ENCODE data around the gene FNDC3B. TPM values are rescaled to one million over a fixed set of nuclear protein-coding genes. Genes with fewer than 3 reads are reported as not detected.

Gene FNDC3B
- total and polyA plus RNA-seq, 2 of the 8 experiments (the other 6 are each of a cell fraction or from before 2014, with no cell fraction given), result 14.1 to 44.4 TPM

- POLR2A ChIA-PET (ENCODE audit: partially characterized antibody), result interaction anchor here (1.3 to 1.6 kb wide), 2 partner anchors 9 to 46 kb away, joined by 3 read pairs; no protein-coding TSS in a partner anchor
- no peak for FAIRE-seq
- H3K4me2 ChIP-seq (ENCODE audit: insufficient read depth in 1 of 2, low read depth in 2 of 2, low read length in 2 of 2), result no peak overlapping the region
These were observed 3.9 kb downstream of the FNDC3B start for GRCh38 chr3:172043233-172043632.

More at GRCh38 chr3:172043233-172043632, 3.9 kb downstream of the FNDC3B start:
- no peaks in the 10 kb centered on the region for H3K9me3 ChIP-seq (ENCODE audit: insufficient read depth in 2 of 2, low read depth in 1 of 2, low read length in 1 of 2)
- H2AK5ac ChIP-seq (ENCODE audit: low read depth, low read length), result no peak overlapping the region
- H4K5ac ChIP-seq (ENCODE audit: insufficient read length, low read depth, low read length), result no peak overlapping the region
- no peak overlapping the region for H3K4ac ChIP-seq (replicated peaks; ENCODE audit: insufficient read length, low read depth, low read length)
- 96% methylated on average over 5 of the region's 5 CpGs; no CpG with 5 or more reads in 1 of the 2 experiments for WGBS, 2 experiments (ENCODE audit: extremely low coverage in 1 of 2, insufficient coverage in 1 of 2, insufficient read length in 1 of 2, insufficient replicate concordance in 2 of 2, low coverage in 1 of 2, low lambda C conversion rate in 2 of 2, missing lambda C conversion rate in 1 of 2)
- 0 out of 2 replicates have a peak, but pooled peaks cover 2% of the 10 kb centered on the region for H3K23me2 ChIP-seq (ENCODE audit: low read depth, low read length)
- no peak overlapping the region for H2AFZ ChIP-seq (ENCODE audit: low read length)
- H3K18ac ChIP-seq (ENCODE audit: extremely low read depth, low read length), result no peak overlapping the region
- no peak overlapping the region for H3K56ac ChIP-seq (replicated peaks; ENCODE audit: insufficient read length, low read depth, low read length)
- H3K27ac ChIP-seq (ENCODE audit: low read depth, low read length), result no peak overlapping the region
- H2BK120ac ChIP-seq (replicated peaks; ENCODE audit: low read depth, low read length), result no peak overlapping the region
- no peak overlapping the region for H3K4me3 ChIP-seq (ENCODE audit: extremely low read depth in 1 of 4, insufficient read depth in 2 of 4, low read depth in 3 of 4, low read length in 4 of 4)
- H2BK20ac ChIP-seq (ENCODE audit: low read length), result no peak overlapping the region
- H3K79me2 ChIP-seq (ENCODE audit: control insufficient read depth in 1 of 2, insufficient read depth in 2 of 2, low read length in 2 of 2), result peaks cover 13 to 77% of the 10 kb centered on the region in 2 experiments
- H3K79me1 ChIP-seq (ENCODE audit: low read depth, low read length), result no peaks in the 10 kb centered on the region; the same call in 1 of the 2 replicates
- H4K91ac ChIP-seq (replicated peaks; ENCODE audit: insufficient read length, low read length), result no peak overlapping the region
- no peaks in the 10 kb centered on the region for H3K27me3 ChIP-seq (replicated peaks in 1 of 4; ENCODE audit: control insufficient read depth in 3 of 4, extremely low read depth in 1 of 4, insufficient read depth in 3 of 4, low read length in 3 of 4)
- no peak overlapping the region for H3K23ac ChIP-seq (ENCODE audit: insufficient read length)
- TF ChIP-seq TAF1 (IDR thresholded peaks at IDR 0.05; ENCODE audit: low read depth, low read length) (no peak), POU5F1 (IDR thresholded peaks at IDR 0.05; ENCODE audit: low read depth, low read length) (no peak), CTBP2 (IDR thresholded peaks at IDR 0.05; ENCODE audit: borderline replicate concordance, insufficient read depth, insufficient read length, low read length) (no peak), TCF12 (IDR thresholded peaks at IDR 0.05; ENCODE audit: low read depth, low read length) (no peak), SP1 (IDR thresholded peaks at IDR 0.05; ENCODE audit: low read depth, low read length) (no peak), CEBPB (IDR thresholded peaks at IDR 0.05; ENCODE audit: low read depth, low read length) (no peak), CBX8 (IDR thresholded peaks at IDR 0.05; ENCODE audit: borderline replicate concordance, low read depth, low read length) (no peak), SAP30 (IDR thresholded peaks at IDR 0.05; ENCODE audit: insufficient read depth, insufficient replicate concordance, low read length) (no peak), POLR2AphosphoS5 (IDR thresholded peaks at IDR 0.05; ENCODE audit: low read depth, low read length) (no peak), HDAC6 (IDR thresholded peaks at IDR 0.05; ENCODE audit: low read depth, low read length) (no peak)
- DNase-seq (ENCODE audit: low read depth in 1 of 2, low spot score in 2 of 2), result no peak
- no peak overlapping the region for H2BK15ac ChIP-seq (ENCODE audit: low read length)
- no peak overlapping the region; the same call in 1 of the 2 replicates for H2BK5ac ChIP-seq (ENCODE audit: low read depth, low read length)
- H3K4me1 ChIP-seq (replicated peaks in 1 of 4; ENCODE audit: control insufficient read depth in 3 of 4, insufficient read depth in 4 of 4, low read length in 3 of 4), result peaks cover 0 to 10% (median 3%) of the 10 kb centered on the region in 4 experiments; a peak in 3 of 7 replicates
- no peak overlapping the region for H2BK12ac ChIP-seq (ENCODE audit: low read depth, low read length)
- H3K36me3 ChIP-seq (ENCODE audit: control insufficient read depth in 2 of 4, insufficient read depth in 4 of 4, low read length in 3 of 4), result 0 out of 8 replicates have a peak, but pooled peaks cover 0 to 3% (median 0%) of the 10 kb centered on the region in 4 experiments
- H3K14ac ChIP-seq (ENCODE audit: insufficient read length), result no peak overlapping the region
- H3K9ac ChIP-seq (replicated peaks in 1 of 4; ENCODE audit: extremely low read depth in 1 of 4, low read depth in 3 of 4, low read length in 3 of 4), result no peak overlapping the region
- CTCF ChIA-PET (ENCODE audit: partially characterized antibody), result interaction anchor here (0.6 to 2.1 kb wide), 3 partner anchors 9 to 96 kb away, joined by 3 to 5 read pairs (median 3); no protein-coding TSS in a partner anchor
- H4K8ac ChIP-seq (ENCODE audit: extremely low read depth, insufficient read depth, low read length), result no peak overlapping the region
- H4K20me1 ChIP-seq (replicated peaks in 1 of 2; ENCODE audit: control insufficient read depth in 1 of 2, insufficient read depth in 2 of 2, low read length in 2 of 2), result peaks cover 3% of the 10 kb centered on the region in 2 experiments
